Measurements from ENCODE around the gene PBX4. TPM values are rescaled to one million over a fixed set of nuclear protein-coding genes. Genes with fewer than 3 reads are reported as not detected.

Gene PBX4
- total and polyA plus RNA-seq, 2 of the 8 experiments (the other 6 are each of a cell fraction or from before 2014, with no cell fraction given): 3.4 to 3.8 TPM

DNA sequence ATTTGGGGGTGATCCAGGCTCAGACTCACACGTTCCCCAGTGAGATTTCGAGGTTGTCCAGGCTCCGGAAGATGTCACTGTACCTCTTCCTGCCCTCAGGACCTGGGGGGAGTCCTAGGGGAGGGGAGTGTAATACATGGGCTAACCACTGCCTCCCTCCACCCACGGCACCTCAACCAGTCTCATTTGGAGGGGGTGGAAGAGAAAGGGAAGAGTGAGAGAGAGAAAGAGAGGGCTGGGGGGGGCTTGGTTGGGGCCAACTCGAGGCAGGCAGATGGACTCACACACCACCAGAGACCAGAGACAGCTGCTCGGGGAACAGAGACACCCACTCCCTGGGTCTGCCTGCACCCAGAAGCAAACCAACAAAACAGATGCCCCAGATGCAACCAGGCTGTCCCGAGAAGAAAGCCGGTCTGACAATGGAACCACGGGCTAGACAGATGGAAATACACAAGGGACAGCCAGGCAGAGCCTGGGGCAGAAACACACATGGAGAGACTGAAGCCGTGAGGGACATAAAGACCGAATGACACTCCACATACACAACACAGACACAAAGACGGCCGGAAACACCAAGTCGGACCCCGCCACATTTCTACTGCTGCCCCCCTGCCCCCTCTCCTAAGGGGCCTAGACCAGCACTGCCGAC, 24.1 kb upstream of the PBX4 start (continued):
- TF ChIP-seq, protein P1, sequence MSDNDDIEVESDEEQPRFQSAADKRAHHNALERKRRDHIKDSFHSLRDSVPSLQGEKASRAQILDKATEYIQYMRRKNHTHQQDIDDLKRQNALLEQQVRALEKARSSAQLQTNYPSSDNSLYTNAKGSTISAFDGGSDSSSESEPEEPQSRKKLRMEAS (IDR thresholded peaks at IDR 0.05): no peak
- TF ChIP-seq BRCA1 (IDR thresholded peaks at IDR 0.05; ENCODE audit: low read depth, low read length): no peak
- no peak for TF ChIP-seq BCL11A (IDR thresholded peaks at IDR 0.05; ENCODE audit: low read depth in 2 of 2, low read length in 2 of 2)
- no peak for TF ChIP-seq JUN (IDR thresholded peaks at IDR 0.05; ENCODE audit: low read depth, low read length)
- no peak for TF ChIP-seq TAF1 (IDR thresholded peaks at IDR 0.05; ENCODE audit: low read depth, low read length)
- TF ChIP-seq SIX5 (IDR thresholded peaks at IDR 0.05; ENCODE audit: low read depth, low read length): no peak
- TF ChIP-seq TEAD4 (IDR thresholded peaks at IDR 0.05; ENCODE audit: low read depth, low read length): no peak
- TF ChIP-seq RXRA (IDR thresholded peaks at IDR 0.05; ENCODE audit: insufficient read depth, low read depth, low read length): no peak
- no peak for TF ChIP-seq GABPA (IDR thresholded peaks at IDR 0.05; ENCODE audit: borderline replicate concordance, insufficient read depth, low read length)
